H1 (cell line): Measurements from ENCODE around the gene IFT122. TPM values are rescaled to one million over a fixed set of nuclear protein-coding genes. Genes with fewer than 3 reads are reported as not detected.

Source experiments
- CTCF ChIA-PET: fragments of 300-600 bp; sonication (Branson Sonifier 250); formaldehyde crosslinking; loops from one replicate; lab custom pipeline; 2021; ENCODE audit not compliant: partially characterized antibody; lab: Charles Lee
- POLR2A ChIA-PET: fragments of 300-600 bp; sonication (Branson Sonifier 250); formaldehyde crosslinking; loops from one replicate; lab custom pipeline; 2021; ENCODE audit warnings: inconsistent platforms; ENCODE audit not compliant: partially characterized antibody; lab: Charles Lee
- DNase-seq, 2 experiments: peaks; one replicate each; pipeline versions ENCODE4 v3.0.0 to v3.0.0-alpha.2; 2010 to 2022; ENCODE audit warnings: low spot score in 2 of 2, low read depth in 1 of 2, mixed read lengths in 1 of 2
- FAIRE-seq: peaks from 2 replicates; lab custom pipeline; 2011; peaks lifted over from hg19 to GRCh38; lab: Jason Lieb, UNC
- H2AFZ ChIP-seq: 2 replicates; pipeline ENCODE4 v1.8.1; 2012; ENCODE audit warnings: low read length, inconsistent platforms
- H2AK5ac ChIP-seq: 2 replicates; pipeline ENCODE4 v1.6.1; 2013; ENCODE audit warnings: low read depth, low read length
- H2BK120ac ChIP-seq: replicated peaks from 2 replicates; pipeline ENCODE3; 2013; ENCODE audit warnings: low read depth, low read length, inconsistent platforms
- H2BK12ac ChIP-seq: 2 replicates; pipeline ENCODE4 v1.6.1; 2013; ENCODE audit warnings: low read depth, low read length
- H2BK15ac ChIP-seq: 2 replicates; pipeline ENCODE4 v1.6.1; 2013; ENCODE audit warnings: low read length
- H2BK20ac ChIP-seq: 2 replicates; pipeline ENCODE4 v1.6.1; 2013; ENCODE audit warnings: low read length
- H2BK5ac ChIP-seq: 2 replicates; pipeline ENCODE4 v1.6.1; 2013; ENCODE audit warnings: low read depth, low read length
- H3K14ac ChIP-seq: 2 replicates; pipeline ENCODE4 v1.6.1; 2013; ENCODE audit warnings: inconsistent platforms; ENCODE audit not compliant: insufficient read length
- H3K18ac ChIP-seq: 2 replicates; pipeline ENCODE4 v1.6.1; 2013; ENCODE audit warnings: low read length; ENCODE audit errors: extremely low read depth
- H3K23ac ChIP-seq: 2 replicates; pipeline ENCODE4 v1.6.1; 2013; ENCODE audit warnings: inconsistent platforms; ENCODE audit not compliant: insufficient read length
- H3K23me2 ChIP-seq: 2 replicates; pipeline ENCODE4 v1.6.1; 2013; ENCODE audit warnings: low read depth, low read length
- H3K27ac ChIP-seq: 2 replicates; pipeline ENCODE4 v1.6.1; 2011; ENCODE audit warnings: low read depth, low read length, inconsistent platforms
- H3K27me3 ChIP-seq, 4 experiments: replicated peaks in 1 of 4; 1 replicate in 1 of 4; 2 replicates in 3 of 4; pipeline versions ENCODE4 v1.6.1 to v1.8.1; 2011 to 2013; ENCODE audit warnings: low read length in 3 of 4, mild to moderate bottlenecking in 3 of 4, inconsistent platforms in 2 of 4, mixed read lengths in 2 of 4, moderate library complexity in 1 of 4; ENCODE audit not compliant: control insufficient read depth in 3 of 4, insufficient read depth in 3 of 4; ENCODE audit errors: extremely low read depth in 1 of 4
- H3K36me3 ChIP-seq, 4 experiments: 2 replicates each; pipeline versions ENCODE4 v1.6.1 to v1.8.1; 2011 to 2013; ENCODE audit warnings: mild to moderate bottlenecking in 4 of 4, low read length in 3 of 4, moderate library complexity in 2 of 4, control low read depth in 1 of 4, inconsistent platforms in 1 of 4; ENCODE audit not compliant: insufficient read depth in 4 of 4, control insufficient read depth in 2 of 4
- H3K4ac ChIP-seq: replicated peaks from 2 replicates; pipeline ENCODE3; 2013; ENCODE audit warnings: low read length, low read depth, mixed read lengths, inconsistent platforms; ENCODE audit not compliant: insufficient read length
- H3K4me1 ChIP-seq, 4 experiments: replicated peaks in 1 of 4; 1 replicate in 1 of 4; 2 replicates in 3 of 4; pipeline versions ENCODE4 v1.6.1 to v1.8.1; 2011 to 2013; ENCODE audit warnings: low read length in 3 of 4, inconsistent platforms in 2 of 4, mixed read lengths in 1 of 4; ENCODE audit not compliant: insufficient read depth in 4 of 4, control insufficient read depth in 3 of 4
- H3K4me2 ChIP-seq, 2 experiments: 2 replicates each; pipeline versions ENCODE4 v1.6.1 to v1.8.1; 2011 to 2013; ENCODE audit warnings: low read depth in 2 of 2, low read length in 2 of 2, control low read depth in 1 of 2, inconsistent platforms in 1 of 2, mild to moderate bottlenecking in 1 of 2; ENCODE audit not compliant: insufficient read depth in 1 of 2
- H3K4me3 ChIP-seq, 4 experiments: fragments of 200-600, 300-600 bp in 1 of 4; sonication (generic), shearing (Covaris generic), sonication (Bioruptor Twin) in 1 of 4; 2 replicates each; pipeline versions ENCODE4 v1.5.1 to v1.8.1; 2011 to 2016; ENCODE audit warnings: low read length in 4 of 4, low read depth in 3 of 4, control low read depth in 2 of 4, inconsistent platforms in 2 of 4, mild to moderate bottlenecking in 2 of 4, mixed read lengths in 1 of 4, moderate library complexity in 1 of 4; ENCODE audit not compliant: insufficient read depth in 2 of 4; ENCODE audit errors: extremely low read depth in 1 of 4
- H3K56ac ChIP-seq: replicated peaks from 2 replicates; pipeline ENCODE3; 2013; ENCODE audit warnings: low read depth, mild to moderate bottlenecking, mixed read lengths, low read length, inconsistent platforms; ENCODE audit not compliant: insufficient read length
- H3K79me1 ChIP-seq: 2 replicates; pipeline ENCODE4 v1.6.1; 2013; ENCODE audit warnings: low read depth, low read length, control low read depth
- H3K79me2 ChIP-seq, 2 experiments: 2 replicates each; pipeline versions ENCODE4 v1.6.1 to v1.8.1; 2012 to 2013; ENCODE audit warnings: low read length in 2 of 2, mild to moderate bottlenecking in 2 of 2, inconsistent platforms in 1 of 2; ENCODE audit not compliant: insufficient read depth in 2 of 2, control insufficient read depth in 1 of 2
- H3K9ac ChIP-seq, 4 experiments: replicated peaks in 1 of 4; 1 replicate in 1 of 4; 2 replicates in 3 of 4; pipeline versions ENCODE4 v1.6.1 to v1.8.1; 2011 to 2013; ENCODE audit warnings: low read depth in 3 of 4, low read length in 3 of 4, control low read depth in 2 of 4, mild to moderate bottlenecking in 2 of 4, moderate library complexity in 2 of 4, inconsistent platforms in 1 of 4; ENCODE audit errors: extremely low read depth in 1 of 4
- H3K9me3 ChIP-seq, 2 experiments: 2 replicates each; pipeline versions ENCODE4 v1.6.1 to v1.8.1; 2012 to 2013; ENCODE audit warnings: mild to moderate bottlenecking in 2 of 2, moderate library complexity in 2 of 2, control low read depth in 1 of 2, inconsistent platforms in 1 of 2, low read depth in 1 of 2, low read length in 1 of 2, mixed read lengths in 1 of 2; ENCODE audit not compliant: insufficient read depth in 2 of 2
- H4K20me1 ChIP-seq, 2 experiments: replicated peaks in 1 of 2; 2 replicates each; pipeline versions ENCODE3 to v1.8.1; 2011 to 2013; ENCODE audit warnings: inconsistent platforms in 2 of 2, low read length in 2 of 2, mild to moderate bottlenecking in 1 of 2; ENCODE audit not compliant: insufficient read depth in 2 of 2, control insufficient read depth in 1 of 2
- H4K5ac ChIP-seq: 2 replicates; pipeline ENCODE4 v1.6.1; 2013; ENCODE audit warnings: low read length, low read depth, mixed read lengths, inconsistent platforms; ENCODE audit not compliant: insufficient read length
- H4K8ac ChIP-seq: 2 replicates; pipeline ENCODE4 v1.8.0; 2013; ENCODE audit warnings: mild to moderate bottlenecking, moderate library complexity, low read length, inconsistent platforms; ENCODE audit not compliant: insufficient read depth; ENCODE audit errors: extremely low read depth
- H4K91ac ChIP-seq: replicated peaks from 2 replicates; pipeline ENCODE3; 2013; ENCODE audit warnings: low read length, mixed read lengths, inconsistent platforms; ENCODE audit not compliant: insufficient read length
- BCL11A ChIP-seq, 2 experiments: IDR thresholded peaks; one replicate each; pipeline ENCODE4 v1.6.1; 2011; ENCODE audit warnings: low read depth in 2 of 2, low read length in 2 of 2, mild to moderate bottlenecking in 2 of 2
- CEBPB ChIP-seq: IDR thresholded peaks from 2 replicates; pipeline ENCODE4 v1.6.1; 2012; ENCODE audit warnings: low read depth, low read length
- EP300 ChIP-seq, 2 experiments: IDR thresholded peaks; 1 replicate in 1 of 2; 2 replicates in 1 of 2; pipeline ENCODE4 v1.6.1; 2011 to 2012; ENCODE audit warnings: low read depth in 2 of 2, low read length in 2 of 2, mild to moderate bottlenecking in 2 of 2, borderline replicate concordance in 1 of 2, inconsistent platforms in 1 of 2, moderate library complexity in 1 of 2
- EZH2 ChIP-seq: fragments of 200-600 bp; sonication (generic); IDR thresholded peaks from 2 replicates; pipeline ENCODE4 v1.7.1; 2012; ENCODE audit warnings: low read depth, mild to moderate bottlenecking, moderate library complexity, low read length, inconsistent platforms; ENCODE audit not compliant: severe bottlenecking
- FOSL1 ChIP-seq: IDR thresholded peaks from 2 replicates; pipeline ENCODE4 v1.6.1; 2011; ENCODE audit warnings: mild to moderate bottlenecking, low read depth, low read length, moderate library complexity; ENCODE audit not compliant: insufficient read depth
- YY1 ChIP-seq: IDR thresholded peaks from 2 replicates; pipeline ENCODE4 v1.6.1; 2011; ENCODE audit warnings: low read depth, mild to moderate bottlenecking, low read length
- WGBS, 2 experiments: shearing (Covaris generic) in 1 of 2; methylation state at CpG; one replicate each; pipeline versions ENCODE4 v1.1.6 to v1.1.7; 2013 to 2015; ENCODE audit warnings: low lambda C conversion rate in 2 of 2, mixed read lengths in 2 of 2, inconsistent platforms in 1 of 2, low coverage in 1 of 2, missing lambda C conversion rate in 1 of 2; ENCODE audit not compliant: insufficient replicate concordance in 2 of 2, insufficient coverage in 1 of 2, insufficient read length in 1 of 2; ENCODE audit errors: extremely low coverage in 1 of 2, missing lambda C conversion rate in 1 of 2; 5-methylcytosine and 5-hydroxymethylcytosine counted together
- polyA plus RNA-seq, 7 experiments: library from polyadenylated mRNA; depleted of rRNA in 3 of 7; stranded (reverse) in 5 of 7; unstranded in 2 of 7; fragments of >200 nt in 5 of 7; fragments of 200-250 nt in 2 of 7; gene quantifications; 1 replicate in 5 of 7; 2 replicates in 1 of 7; 4 replicates in 1 of 7; pipeline versions ENCODE4 v1.2.1 to v1.2.3, GENCODE V29; 2011 to 2013; ENCODE audit warnings: missing spikeins in 2 of 7, mixed read lengths in 2 of 7
- total RNA-seq: library from RNA; stranded (reverse); fragmentation: NEBNext Ultra II Directional; extraction: Animal tissue kit (Norgen Biotek cat#: 25700); gene quantifications from 2 replicates; pipeline ENCODE4 v1.2.1, GENCODE V29; 2021
- TF ChIP-seq, protein P1 (sequence below): IDR thresholded peaks from 2 replicates; pipeline ENCODE4 v1.6.1; 2012; ENCODE audit warnings: inconsistent platforms
- TF ChIP-seq, protein P2 (sequence below): IDR thresholded peaks from 2 replicates; pipeline ENCODE4 v1.6.1; 2012; ENCODE audit warnings: inconsistent platforms
- TF ChIP-seq, protein P3 (sequence below): IDR thresholded peaks from 2 replicates; pipeline ENCODE4 v1.6.1; 2012; ENCODE audit warnings: low read length, inconsistent platforms

Gene IFT122
- total and polyA plus RNA-seq, 2 of the 8 experiments (the other 6 are each of a cell fraction or from before 2014, with no cell fraction given) = 23.7 to 25.1 TPM

DNA sequence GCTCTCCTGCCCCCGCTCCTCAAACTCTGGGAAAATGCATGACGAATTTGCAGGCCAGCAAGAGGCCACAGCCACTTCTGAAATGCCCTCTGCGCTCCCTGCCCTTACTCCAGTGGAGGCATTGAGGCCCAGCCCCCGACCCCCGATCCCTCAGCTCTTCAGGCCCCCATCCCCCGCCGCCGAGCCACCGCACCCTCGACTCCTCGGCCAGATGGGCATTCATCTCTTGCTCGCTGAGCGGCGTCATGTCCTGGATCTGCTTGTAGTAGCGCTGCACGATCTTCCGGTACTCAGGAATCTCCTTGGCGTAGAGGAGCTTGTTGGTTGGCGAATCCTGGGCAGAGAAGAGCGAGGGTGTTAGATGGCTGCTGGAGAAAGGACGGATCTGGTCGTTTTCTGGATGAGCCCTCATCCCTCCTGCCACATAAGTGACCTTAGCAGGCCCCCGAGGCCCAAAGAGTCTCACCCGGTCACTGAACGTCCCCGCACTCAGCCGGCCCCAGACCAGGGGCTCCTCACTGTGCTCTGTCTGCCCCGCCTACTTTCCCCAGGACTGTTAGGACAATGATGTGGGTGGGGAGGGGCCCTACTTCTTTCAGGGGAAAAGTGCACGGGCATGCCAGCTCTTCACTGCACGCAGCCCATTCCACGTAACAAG, 117.0 kb downstream of the IFT122 start:
- H2BK120ac ChIP-seq = no peak overlapping the region
- H3K9ac ChIP-seq = no peak overlapping the region
- H2AFZ ChIP-seq = no peak overlapping the region
- no peaks in the 10 kb centered on the region for H3K9me3 ChIP-seq
- H3K18ac ChIP-seq = no peak overlapping the region; the same call in 1 of the 2 replicates
- H3K4me2 ChIP-seq = no peak overlapping the region
- 91% methylated on average over 26 of the region's 31 CpGs; no CpG with 5 or more reads in 1 of the 2 experiments for WGBS, 2 experiments
- H3K56ac ChIP-seq = no peak overlapping the region
- H3K4me3 ChIP-seq = no peak overlapping the region
- H2BK5ac ChIP-seq = no peak overlapping the region
- peaks cover 3 to 22% (median 11%) of the 10 kb centered on the region in 4 experiments for H3K4me1 ChIP-seq
- POLR2A ChIA-PET = interaction anchor here (0.8 to 1.2 kb wide), 2 partner anchors 46 to 109 kb away, joined by 3 read pairs; no protein-coding TSS in a partner anchor
- H2BK12ac ChIP-seq = peak overlapping the region; percentile 87; the same call in 1 of the 2 replicates
- no peak overlapping the region for H4K5ac ChIP-seq
- 0 out of 2 replicates have a peak overlapping the region, but pooled peaks have one; percentile 86 for H2BK20ac ChIP-seq
- H4K8ac ChIP-seq = peak overlapping the region; percentile 65; the same call in 1 of the 2 replicates
- CTCF ChIA-PET = interaction anchor here (0.6 to 11.3 kb wide), 5 partner anchors 9 to 120 kb away, joined by 4 to 93 read pairs (median 10); no protein-coding TSS in a partner anchor
- FAIRE-seq (no peak), DNase-seq (no peak)
- H3K79me1 ChIP-seq = no peaks in the 10 kb centered on the region
- H4K20me1 ChIP-seq = peaks cover 0 to 1% of the 10 kb centered on the region in 2 experiments
- H3K23me2 ChIP-seq = no peaks in the 10 kb centered on the region
- no peak overlapping the region for H3K23ac ChIP-seq
- H3K27ac ChIP-seq = no peak overlapping the region
- no peak overlapping the region for H3K14ac ChIP-seq
- no peaks in the 10 kb centered on the region for H3K79me2 ChIP-seq
- H2AK5ac ChIP-seq = no peak overlapping the region
- H3K36me3 ChIP-seq = no peaks in the 10 kb centered on the region; a peak in 1 of 8 replicates
- 0 out of 2 replicates have a peak overlapping the region, but pooled peaks have one; percentile 95 for H2BK15ac ChIP-seq
- H3K27me3 ChIP-seq = no peaks in the 10 kb centered on the region; a peak in 1 of 7 replicates
- no peak overlapping the region for H4K91ac ChIP-seq
- no peak overlapping the region for H3K4ac ChIP-seq
- TF ChIP-seq CEBPB (no peak), YY1 (no peak), EZH2 (no peak), EP300 (IDR thresholded peaks at IDR 0.05; ENCODE audit: borderline replicate concordance in 1 of 2, low read depth in 2 of 2, low read length in 2 of 2) (no peak), FOSL1 (no peak), BCL11A (IDR thresholded peaks at IDR 0.05; ENCODE audit: low read depth in 2 of 2, low read length in 2 of 2) (no peak)
- TF ChIP-seq, protein P1, sequence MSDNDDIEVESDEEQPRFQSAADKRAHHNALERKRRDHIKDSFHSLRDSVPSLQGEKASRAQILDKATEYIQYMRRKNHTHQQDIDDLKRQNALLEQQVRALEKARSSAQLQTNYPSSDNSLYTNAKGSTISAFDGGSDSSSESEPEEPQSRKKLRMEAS = no peak
- TF ChIP-seq, protein P2, sequence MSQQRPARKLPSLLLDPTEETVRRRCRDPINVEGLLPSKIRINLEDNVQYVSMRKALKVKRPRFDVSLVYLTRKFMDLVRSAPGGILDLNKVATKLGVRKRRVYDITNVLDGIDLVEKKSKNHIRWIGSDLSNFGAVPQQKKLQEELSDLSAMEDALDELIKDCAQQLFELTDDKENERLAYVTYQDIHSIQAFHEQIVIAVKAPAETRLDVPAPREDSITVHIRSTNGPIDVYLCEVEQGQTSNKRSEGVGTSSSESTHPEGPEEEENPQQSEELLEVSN = no peak
- TF ChIP-seq, protein P3, sequence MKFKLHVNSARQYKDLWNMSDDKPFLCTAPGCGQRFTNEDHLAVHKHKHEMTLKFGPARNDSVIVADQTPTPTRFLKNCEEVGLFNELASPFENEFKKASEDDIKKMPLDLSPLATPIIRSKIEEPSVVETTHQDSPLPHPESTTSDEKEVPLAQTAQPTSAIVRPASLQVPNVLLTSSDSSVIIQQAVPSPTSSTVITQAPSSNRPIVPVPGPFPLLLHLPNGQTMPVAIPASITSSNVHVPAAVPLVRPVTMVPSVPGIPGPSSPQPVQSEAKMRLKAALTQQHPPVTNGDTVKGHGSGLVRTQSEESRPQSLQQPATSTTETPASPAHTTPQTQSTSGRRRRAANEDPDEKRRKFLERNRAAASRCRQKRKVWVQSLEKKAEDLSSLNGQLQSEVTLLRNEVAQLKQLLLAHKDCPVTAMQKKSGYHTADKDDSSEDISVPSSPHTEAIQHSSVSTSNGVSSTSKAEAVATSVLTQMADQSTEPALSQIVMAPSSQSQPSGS = no peak
